Measurements from ENCODE around the gene BRICD5.
"Not testable (repeated sequence)": the region's sequence is repeated elsewhere in the genome, so short reads cannot be mapped to it uniquely, and the experiment has no call there.

The BRICD5 gene

GRCh38 chr16:2214719-2214968, 4.0 kb upstream of the BRICD5 start, which contains the start of gene PGP:
TSS of gene PGP (minus strand) at chr16:2214840. CDS start at chr16:2214777, 63 bp downstream.
- DNase-seq: no peak

GRCh38 chr16:2213817-2214718, 3.4 kb upstream of the BRICD5 start:
- no peak for DNase-seq

- DNase-seq: no peak
These were observed 2.0 kb upstream of the BRICD5 start for GRCh38 chr16:2212362-2213324.

GRCh38 chr16:2211923-2212347, 1.3 kb upstream of the BRICD5 start:
- no peak for DNase-seq

- no peak for DNase-seq
These were observed 692 bp downstream of the BRICD5 start for GRCh38 chr16:2210009-2210332.

- no peak for DNase-seq
These were observed 1.2 kb downstream of the BRICD5 start for GRCh38 chr16:2209258-2210008.

- DNase-seq: no peak
These were observed 1.9 kb downstream of the BRICD5 start for GRCh38 chr16:2208772-2209171.

GRCh38 chr16:2208308-2208707, 2.4 kb downstream of the BRICD5 start:
- no peak for DNase-seq

- no peak for DNase-seq
These were observed 2.8 kb downstream of the BRICD5 start for GRCh38 chr16:2207872-2208271.

GRCh38 chr16:2206780-2207433, 3.8 kb downstream of the BRICD5 start:
- no peak for DNase-seq

GRCh38 chr16:2206420-2206779, 4.3 kb downstream of the BRICD5 start:
- no peak for DNase-seq

GRCh38 chr16:2205967-2206313, 4.7 kb downstream of the BRICD5 start:
- no peak for DNase-seq

GRCh38 chr16:2205104-2205966, 5.3 kb downstream of the BRICD5 start, which contains the start of gene MLST8:
TSS of gene MLST8 (plus strand) at chr16:2205454. CDS start at chr16:2206086, 632 bp downstream.
- DNase-seq: peak; percentile 96

GRCh38 chr16:2204416-2205103, 6.1 kb downstream of the BRICD5 start:
- DNase-seq: no peak

- DNase-seq: not testable (repeated sequence)
These were observed 7.5 kb downstream of the BRICD5 start for GRCh38 chr16:2203119-2203688.

- no peak for DNase-seq
These were observed 10.3 kb downstream of the BRICD5 start for GRCh38 chr16:2200313-2200712.

GRCh38 chr16:2199621-2200139, 11.0 kb downstream of the BRICD5 start:
- DNase-seq: no peak

GRCh38 chr16:2199095-2199494, 11.6 kb downstream of the BRICD5 start:
- no peak for DNase-seq

GRCh38 chr16:2198283-2198682, 12.4 kb downstream of the BRICD5 start:
- DNase-seq: no peak

- DNase-seq: no peak
These were observed 12.9 kb downstream of the BRICD5 start for GRCh38 chr16:2197765-2198164.
